Transverse colon (tissue), 4 donors: ENCODE results near the gene RACGAP1. TPM values are rescaled to one million over a fixed set of nuclear protein-coding genes. Genes with fewer than 3 reads are reported as not detected.

Experiments
- DNase-seq: peaks from one replicate; pipeline ENCODE4 v3.0.0-alpha.2; 2019
- H3K27ac ChIP-seq, 4 donors: fragments of 200-600 bp; sonication (generic); 2 replicates each; pipeline ENCODE4 v1.5.1; 2016 to 2018; ENCODE audit warnings: inconsistent platforms in 4 of 4
- H3K27me3 ChIP-seq: fragments of 200-600 bp; sonication (generic); 2 replicates; pipeline ENCODE4 v1.5.1; 2017; ENCODE audit warnings: inconsistent platforms
- H3K36me3 ChIP-seq, 4 donors: fragments of 200-600 bp; sonication (generic); 2 replicates each; pipeline ENCODE4 v1.5.1; 2017 to 2019; ENCODE audit warnings: inconsistent platforms in 4 of 4
- H3K4me1 ChIP-seq, 4 donors: fragments of 200-600 bp; sonication (generic); 2 replicates each; pipeline ENCODE4 v1.5.1; 2017 to 2020; ENCODE audit warnings: inconsistent platforms in 4 of 4
- H3K4me3 ChIP-seq, 4 donors: fragments of 200-600 bp; sonication (generic); 1 replicate in 1 of 4; 2 replicates in 3 of 4; pipeline versions ENCODE4 v1.5.1 to v1.6.1; 2017 to 2019; ENCODE audit warnings: inconsistent platforms in 4 of 4
- H3K9me3 ChIP-seq, 2 donors: fragments of 200-600 bp; sonication (generic); 2 replicates each; pipeline ENCODE4 v1.5.1; 2017 to 2019; ENCODE audit warnings: inconsistent platforms in 2 of 2
- CTCF ChIP-seq, 5 experiments: fragments of 200-600 bp in 3 of 5; fragments of 450-650 bp in 2 of 5; sonication (generic) in 3 of 5; IDR thresholded peaks; 1 replicate in 2 of 5; 2 replicates in 3 of 5; pipeline ENCODE4 v1.5.1; 2016 to 2017; ENCODE audit warnings: antibody characterized with exemption in 5 of 5, inconsistent platforms in 3 of 5, mild to moderate bottlenecking in 2 of 5, moderate library complexity in 1 of 5
- EP300 ChIP-seq: sonication (generic); formaldehyde crosslinking; IDR thresholded peaks from one replicate; pipeline ENCODE4 v1.6.1; 2017; ENCODE audit warnings: antibody characterized with exemption, low read depth
- POLR2A ChIP-seq: fragments of 450-650 bp; IDR thresholded peaks from one replicate; pipeline ENCODE4 v1.6.1; 2016; ENCODE audit warnings: antibody characterized with exemption, mild to moderate bottlenecking, moderate library complexity
- POLR2AphosphoS5 ChIP-seq, 3 donors: sonication (generic); formaldehyde crosslinking; IDR thresholded peaks; one replicate each; pipeline ENCODE4 v1.6.1; 2016; ENCODE audit warnings: antibody characterized with exemption in 3 of 3
- whole genome bisulfite sequencing, 2 donors: methylation state at CpG; one replicate each; pipeline ENCODE4 v1.1.5; 2018; ENCODE audit warnings: low coverage in 1 of 2; 5-methylcytosine and 5-hydroxymethylcytosine counted together
- in situ Hi-C, 4 donors: fragments of 200-750 bp; cut with MboI; loops; one replicate each; pipeline versions ENCODE4 v1.15.0 to v1.15.1; 2017; ENCODE audit warnings: low sequenced_read_pairs in 3 of 4, low pct_ligation_motif_present in 1 of 4, low pct_unique_long_range_greater_than_20kb in 1 of 4
- intact Hi-C: fragments of 100-400 bp; cut with DNase I; formaldehyde crosslinking; loops from one replicate; pipeline ENCODE4 v1.15.1; 2023; ENCODE audit warnings: low total_unique reads
- total RNA-seq, 4 donors: library from RNA; depleted of rRNA; stranded (reverse); fragments of >200 nt; gene quantifications; one replicate each; pipeline ENCODE4 v1.1.0, GENCODE V29; 2016

RACGAP1 gene
- total RNA-seq, 4 donors from 2014 or later, result 5.0 to 13.4 (median 9.3) TPM

- Histone ChIP-seq H3K4me3 (no peak overlapping the region), H3K4me1 (peaks cover 3 to 21% (median 11%) of the 10 kb centered on the region in 4 donors), H3K9me3 (no peaks in the 10 kb centered on the region), H3K36me3 (no peaks in the 10 kb centered on the region), H3K27ac (peak overlapping the region in 3 of 4 donors; percentile 55 to 73 (median 61)), H3K27me3 (no peaks in the 10 kb centered on the region)
- in situ Hi-C loops (no loop called here), intact Hi-C loops (no loop called here)
- no peak for DNase-seq
- WGBS, 2 donors, result 58% methylated on average over 1 of the region's 1 CpG; no CpG with 5 or more reads in 1 of the 2 donors
- no peak for TF ChIP-seq POLR2AphosphoS5 (IDR thresholded peaks at IDR 0.05)
- TF ChIP-seq POLR2A, result no peak
- no peak for TF ChIP-seq EP300
- TF ChIP-seq CTCF (IDR thresholded peaks at IDR 0.05), result no peak
These were observed 18.4 kb downstream of the RACGAP1 start for GRCh38 chr12:50006754-50007442.

- in situ Hi-C loops (no loop called here), intact Hi-C loops (no loop called here)
- DNase-seq, result no peak
- no peaks in the 10 kb centered on the region for H3K9me3 ChIP-seq
- peak overlapping the region; percentile 29 to 73 (median 58) for H3K27ac ChIP-seq
- WGBS, 2 donors, result 82 to 85% methylated on average over 7 of the region's 7 CpGs
- H3K36me3 ChIP-seq, result peaks cover 0 to 3% (median 0%) of the 10 kb centered on the region in 4 donors
- no peak for TF ChIP-seq POLR2A
- no peak for TF ChIP-seq EP300
- TF ChIP-seq CTCF (IDR thresholded peaks at IDR 0.05), result no peak
- H3K27me3 ChIP-seq, result no peaks in the 10 kb centered on the region
- H3K4me1 ChIP-seq, result peaks cover 3 to 21% (median 11%) of the 10 kb centered on the region in 4 donors
- H3K4me3 ChIP-seq, result no peak overlapping the region
These were observed 19.0 kb downstream of the RACGAP1 start for GRCh38 chr12:50006280-50006679.

GRCh38 chr12:50005175-50005574 lies 20.1 kb downstream of the RACGAP1 start:
- Histone ChIP-seq H3K4me1 (peaks cover 3 to 21% (median 11%) of the 10 kb centered on the region in 4 donors), H3K27ac (peak overlapping the region; percentile 29 to 73 (median 58))
- TF ChIP-seq CTCF (IDR thresholded peaks at IDR 0.05) (no peak), EP300 (no peak), POLR2A (no peak), POLR2AphosphoS5 (IDR thresholded peaks at IDR 0.05) (peak in 1 of 3 donors; percentile 35)

GRCh38 chr12:50004696-50005095 lies 20.6 kb downstream of the RACGAP1 start:
- Histone ChIP-seq H3K4me1 (peaks cover 3 to 21% (median 11%) of the 10 kb centered on the region in 4 donors), H3K36me3 (peaks cover 0 to 14% (median 0%) of the 10 kb centered on the region in 4 donors), H3K9me3 (no peaks in the 10 kb centered on the region), H3K27ac (peak overlapping the region; percentile 29 to 73 (median 58)), H3K4me3 (no peak overlapping the region), H3K27me3 (no peaks in the 10 kb centered on the region)
- DNase-seq, result no peak
- in situ Hi-C loops (no loop called here), intact Hi-C loops (no loop called here)
- TF ChIP-seq POLR2A, result no peak
- TF ChIP-seq POLR2AphosphoS5 (IDR thresholded peaks at IDR 0.05), result no peak
- no peak for TF ChIP-seq EP300
- TF ChIP-seq CTCF (IDR thresholded peaks at IDR 0.05), result no peak

More at GRCh38 chr12:50005175-50005574, 20.1 kb downstream of the RACGAP1 start:
- in situ Hi-C loops, result no loop called here
- 63 to 100% methylated on average over 1 to 3 of the region's 3 CpGs for whole genome bisulfite sequencing, 2 donors
- Histone ChIP-seq H3K9me3 (no peaks in the 10 kb centered on the region), H3K4me3 (no peak overlapping the region), H3K36me3 (peaks cover 0 to 14% (median 0%) of the 10 kb centered on the region in 4 donors), H3K27me3 (no peaks in the 10 kb centered on the region)
- intact Hi-C loops, result no loop called here
- DNase-seq, result no peak
